Fibroblast of peridontal ligament (primary cell): Measurements from ENCODE around the gene PUM2.

ENCODE experiments used
- DNase-seq: peaks from one replicate; pipeline ENCODE4 v3.0.0-alpha.2; 2010; ENCODE audit errors: extremely low read depth

The PUM2 gene

DNA sequence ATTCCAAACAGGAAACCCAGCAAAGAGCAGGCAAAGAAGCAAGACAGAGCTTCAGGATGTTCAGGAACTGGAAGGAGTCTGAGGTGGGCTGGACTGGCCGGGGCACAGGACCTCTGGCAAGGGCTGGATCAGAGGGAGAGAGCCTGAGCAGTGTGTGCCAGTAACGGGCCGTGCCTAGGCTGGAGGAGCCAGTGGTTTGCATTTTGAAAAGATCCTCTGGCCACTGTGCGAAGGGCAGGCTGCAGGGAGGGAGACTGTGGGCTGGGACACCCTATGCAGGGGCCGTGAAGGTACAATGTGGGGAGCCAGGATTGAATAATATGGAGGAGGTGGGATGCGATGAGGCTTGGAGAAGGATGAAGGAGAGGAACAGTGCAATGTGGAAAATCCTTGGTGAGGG, 119.5 kb downstream of the PUM2 start:
- no peak for DNase-seq

GRCh38 chr2:20230114-20230425, 120.6 kb downstream of the PUM2 start:
- no peak for DNase-seq

DNA sequence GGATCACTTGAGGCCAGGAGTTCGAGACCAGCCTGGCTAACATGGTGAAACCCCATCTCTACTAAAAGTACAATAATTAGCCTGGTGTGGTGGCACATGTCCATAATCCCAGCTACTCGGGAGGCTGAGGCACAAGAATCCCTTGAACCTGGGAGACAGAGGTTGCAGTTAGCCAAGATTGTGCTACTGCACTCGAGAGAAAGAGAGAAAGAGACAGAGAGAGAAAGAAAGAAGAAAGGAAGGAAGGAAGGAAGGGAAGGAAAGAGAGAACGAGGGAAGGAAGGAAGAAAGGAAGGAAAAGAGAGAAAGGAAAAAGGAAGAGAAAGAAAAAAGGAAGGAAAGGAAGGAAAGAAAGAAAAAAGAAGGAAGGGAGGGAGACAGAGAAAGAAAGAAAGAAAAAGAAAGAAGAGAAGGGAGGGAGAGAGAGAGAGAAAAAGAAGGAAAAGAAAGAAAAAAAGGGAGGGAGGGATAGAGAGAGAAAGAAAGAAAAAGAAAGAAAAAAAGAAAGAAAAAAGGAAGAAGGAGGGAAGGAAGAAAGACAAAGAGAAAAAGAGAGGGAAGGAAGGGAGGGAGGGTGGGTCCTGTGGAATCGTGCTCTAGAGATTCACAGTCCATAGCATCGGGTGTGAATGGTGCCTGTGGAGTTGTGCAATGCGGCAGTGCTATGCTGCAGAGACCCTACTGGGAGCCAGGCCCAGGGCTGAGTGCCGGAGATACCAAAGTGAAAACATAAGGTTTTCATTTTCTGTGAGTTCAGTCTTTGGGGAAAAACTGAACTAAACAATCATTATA, 121.1 kb downstream of the PUM2 start:
- peak; percentile 92 for DNase-seq

DNA sequence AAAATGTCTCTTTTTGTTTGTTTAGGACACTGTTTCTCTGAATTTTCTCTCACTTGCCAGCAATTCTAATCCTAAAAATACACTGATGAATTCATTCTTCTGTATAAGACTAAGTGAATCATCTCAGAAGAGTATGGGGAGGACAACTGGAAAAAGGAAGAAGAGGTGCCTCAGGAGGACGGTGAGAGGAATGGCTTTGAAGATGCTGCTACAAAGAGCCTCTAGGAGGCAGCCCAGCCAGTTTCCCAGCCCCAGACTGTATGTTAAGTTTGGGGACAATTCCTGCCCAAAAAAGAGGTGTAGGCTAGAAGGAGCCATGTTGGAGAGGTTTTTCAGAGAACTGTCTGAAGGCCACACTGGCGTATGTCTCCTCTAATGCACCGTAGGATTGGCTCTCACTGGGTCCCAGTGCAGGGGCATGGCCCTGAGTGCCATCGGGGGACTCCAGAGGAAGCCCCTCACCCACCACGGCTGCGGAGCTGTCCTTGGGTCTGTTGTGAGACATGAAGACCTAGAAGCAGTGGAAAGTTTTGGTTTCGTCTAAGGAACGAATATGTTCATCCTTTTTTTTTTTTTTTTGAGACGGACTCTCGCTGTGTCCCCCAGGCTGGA, 122.6 kb downstream of the PUM2 start:
- no peak for DNase-seq

DNA sequence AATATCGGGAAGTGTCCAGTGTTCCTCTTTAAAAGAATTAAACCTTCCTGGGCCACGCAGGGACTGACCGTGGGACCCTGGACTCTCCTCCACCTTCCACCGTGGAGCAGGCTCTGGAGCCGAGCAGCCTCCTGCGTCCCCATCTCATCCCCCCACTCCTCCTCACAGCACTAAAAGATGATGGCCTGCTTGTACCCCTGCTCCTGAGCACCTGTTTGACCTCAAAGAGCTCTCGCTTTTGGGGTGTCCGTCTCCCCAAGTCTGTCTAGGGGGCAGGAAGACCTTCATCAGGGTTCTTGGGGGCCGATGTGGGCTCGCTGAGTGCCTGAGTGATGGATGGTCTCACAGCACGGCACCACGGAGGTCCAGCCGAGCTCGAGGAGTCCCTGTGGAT, 124.5 kb downstream of the PUM2 start:
- no peak for DNase-seq

DNA sequence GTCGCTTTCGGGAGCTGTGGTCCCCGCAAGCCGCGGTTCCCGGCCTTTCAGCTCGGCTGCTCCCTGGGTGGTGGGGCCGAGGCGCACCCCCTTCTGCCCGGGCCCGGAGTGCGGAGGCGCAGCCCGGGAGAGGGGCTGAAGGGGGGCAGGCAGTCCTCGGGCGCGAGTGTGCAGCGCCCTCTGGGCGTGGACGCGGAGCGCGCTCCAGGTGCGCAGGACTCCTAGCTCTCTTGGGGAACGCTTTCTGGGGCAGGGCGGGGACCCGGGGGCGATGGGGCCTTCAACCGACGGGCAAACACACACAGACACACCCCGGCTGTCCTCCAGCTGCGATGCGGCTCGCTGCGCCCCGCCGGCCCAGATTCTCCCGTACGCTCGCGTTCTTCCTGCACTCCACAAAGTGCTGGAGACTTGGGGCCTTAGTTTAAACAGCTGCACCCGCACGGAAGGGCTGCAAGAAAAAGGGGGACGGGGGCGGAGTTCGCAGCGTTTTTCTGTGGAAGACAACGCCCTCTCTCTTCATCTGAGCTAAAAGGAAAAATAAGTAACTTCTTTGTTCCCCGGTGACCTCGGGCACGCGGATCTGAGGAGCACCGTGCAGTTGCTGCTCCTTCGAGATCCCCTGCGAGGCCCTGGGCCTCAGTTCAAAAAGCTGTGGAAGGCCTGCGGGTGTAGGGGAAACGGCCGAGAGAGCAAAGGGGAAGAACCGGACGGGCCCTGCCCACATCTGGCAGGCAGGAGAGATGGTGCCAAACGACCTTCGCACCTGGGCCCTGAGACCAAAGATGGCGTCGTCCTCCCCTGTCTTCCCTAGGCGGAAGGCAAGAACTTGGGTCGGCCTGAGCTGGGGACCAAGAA, 125.1 kb downstream of the PUM2 start:
- peak; percentile 33 for DNase-seq

DNA sequence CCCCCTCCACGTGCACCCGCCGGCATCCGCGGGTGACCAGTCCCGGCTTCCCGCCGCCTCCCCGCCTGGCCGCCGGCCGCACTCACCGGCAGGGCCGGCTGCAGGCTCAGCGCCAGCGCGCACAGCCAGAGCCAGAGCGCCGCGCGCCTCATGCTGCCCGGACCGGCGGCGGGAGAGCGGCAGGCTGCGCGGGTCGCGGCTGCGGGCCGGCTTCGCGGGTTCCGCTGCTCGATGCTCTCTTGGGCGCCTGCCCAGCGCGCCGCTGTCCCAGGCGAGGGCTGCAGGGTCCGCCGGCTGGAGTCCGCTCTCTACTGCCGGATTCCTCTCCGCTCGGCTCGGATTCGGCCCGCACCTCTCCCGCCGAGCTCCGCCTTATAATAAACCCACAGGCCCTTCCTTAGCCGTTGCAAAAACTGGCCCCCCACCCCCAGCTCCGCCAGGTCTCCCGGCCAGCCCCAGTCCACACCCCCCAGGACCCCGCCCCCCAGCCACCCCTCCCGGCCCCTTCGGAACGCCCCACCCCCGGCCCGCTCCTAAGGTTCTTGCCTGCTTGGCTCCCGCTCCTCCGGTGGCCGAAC, 125.8 kb downstream of the PUM2 start, which contains the start of gene SDC1:
Gene SDC1 (minus strand): TSS at position 415 of the 578 bp plus-strand sequence. CDS start 263 bp downstream, at position 152.
- peak; percentile 29 for DNase-seq

DNA sequence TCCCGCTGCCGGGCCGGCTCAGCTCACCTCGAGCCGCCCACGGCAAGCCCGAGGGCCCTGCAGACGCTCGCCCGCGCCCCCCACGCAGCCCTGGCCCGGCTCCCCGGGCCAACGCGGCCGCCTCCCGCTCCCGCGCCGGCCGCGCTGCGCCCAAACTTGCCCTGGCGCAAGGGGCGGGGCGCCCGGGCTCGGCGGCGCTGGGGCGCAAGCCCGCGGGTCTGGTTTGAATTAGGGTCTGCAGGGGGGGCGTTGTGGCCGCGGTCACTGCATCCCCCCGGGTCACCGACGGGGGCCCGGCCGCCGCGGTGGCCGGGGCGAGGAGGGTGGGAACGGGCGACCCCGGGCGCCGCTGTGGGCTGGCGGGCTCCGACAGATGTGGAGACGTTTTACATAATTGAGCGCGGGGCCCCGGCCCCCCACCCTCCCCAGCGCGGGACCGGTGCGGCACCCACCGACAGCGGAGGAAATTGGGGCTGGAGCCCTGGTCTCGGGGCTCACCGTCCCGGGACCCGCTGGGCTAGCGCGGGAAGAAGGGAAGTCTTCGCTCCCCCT, 126.4 kb downstream of the PUM2 start:
- DNase-seq: no peak

- peak; percentile 47 for DNase-seq
Observed at GRCh38 chr2:20223407-20224163, 127.1 kb downstream of the PUM2 start.

DNA sequence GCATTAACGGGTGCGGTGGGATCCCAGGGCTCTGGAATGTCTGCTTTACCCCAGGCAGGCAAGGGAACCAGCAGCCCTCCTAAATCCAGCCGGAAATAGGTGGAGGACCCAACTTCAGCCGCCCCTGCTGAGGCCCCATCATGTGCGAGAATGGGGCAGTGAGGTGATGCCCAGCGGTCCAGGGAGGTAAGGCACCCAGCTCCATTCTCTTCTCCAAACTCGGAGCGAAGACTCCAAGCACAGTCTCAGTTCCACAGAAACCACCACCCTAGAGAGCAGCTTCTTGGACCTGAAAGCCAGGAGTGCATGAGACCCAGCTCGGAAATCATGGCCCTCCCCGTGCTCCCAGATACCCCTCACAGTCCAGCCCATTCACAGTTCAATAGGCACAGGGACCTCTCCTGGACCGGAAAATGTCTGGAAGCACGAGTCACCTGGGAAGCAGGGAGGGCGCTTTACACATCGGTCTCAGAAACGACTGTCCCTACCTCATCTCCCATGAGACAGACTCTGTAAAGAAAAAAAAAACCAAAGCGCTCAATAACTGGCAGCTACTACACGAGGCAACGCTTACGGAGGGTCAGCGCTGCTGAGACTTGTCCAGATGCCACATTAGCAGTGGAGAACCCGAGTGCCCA, 127.8 kb downstream of the PUM2 start:
- DNase-seq: no peak

GRCh38 chr2:20222014-20222768, 128.5 kb downstream of the PUM2 start:
- DNase-seq: no peak

GRCh38 chr2:20221555-20221973, 129.1 kb downstream of the PUM2 start:
- DNase-seq: peak; percentile 60

DNA sequence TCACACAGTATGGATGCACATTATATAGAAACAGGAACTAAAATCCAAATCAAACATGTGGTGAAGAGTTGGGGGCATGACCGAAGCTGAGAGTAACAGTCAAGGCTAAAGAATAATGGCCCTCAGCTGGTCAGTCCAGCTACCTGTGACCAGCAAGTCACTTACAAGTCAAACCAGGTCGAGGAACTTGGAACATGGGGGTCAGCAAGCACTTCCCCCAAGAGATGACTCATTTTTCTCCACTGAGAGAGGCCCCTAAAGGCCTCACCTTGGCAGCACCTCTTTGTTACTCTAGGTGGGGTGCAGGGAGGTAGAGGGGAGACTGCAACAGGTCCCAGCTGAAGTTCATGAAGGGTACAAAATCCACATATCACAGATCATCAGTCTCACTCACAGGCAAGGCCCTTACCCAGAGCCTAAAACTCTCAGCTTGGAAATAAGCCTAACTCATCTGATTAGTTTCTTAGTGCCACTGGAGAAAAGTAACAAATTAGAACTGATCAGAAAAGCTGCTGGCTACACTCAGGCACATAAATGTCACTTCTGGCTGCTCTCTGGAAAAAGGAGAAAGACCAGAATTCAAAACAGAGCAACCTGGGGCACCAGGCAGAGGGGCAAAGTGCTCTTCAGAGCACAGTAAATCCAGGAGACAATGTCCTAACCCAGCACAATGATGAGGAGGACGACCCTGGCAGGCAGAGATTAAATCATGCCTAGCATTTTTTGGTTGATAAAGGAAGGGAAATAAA, 129.7 kb downstream of the PUM2 start:
- no peak for DNase-seq

DNA sequence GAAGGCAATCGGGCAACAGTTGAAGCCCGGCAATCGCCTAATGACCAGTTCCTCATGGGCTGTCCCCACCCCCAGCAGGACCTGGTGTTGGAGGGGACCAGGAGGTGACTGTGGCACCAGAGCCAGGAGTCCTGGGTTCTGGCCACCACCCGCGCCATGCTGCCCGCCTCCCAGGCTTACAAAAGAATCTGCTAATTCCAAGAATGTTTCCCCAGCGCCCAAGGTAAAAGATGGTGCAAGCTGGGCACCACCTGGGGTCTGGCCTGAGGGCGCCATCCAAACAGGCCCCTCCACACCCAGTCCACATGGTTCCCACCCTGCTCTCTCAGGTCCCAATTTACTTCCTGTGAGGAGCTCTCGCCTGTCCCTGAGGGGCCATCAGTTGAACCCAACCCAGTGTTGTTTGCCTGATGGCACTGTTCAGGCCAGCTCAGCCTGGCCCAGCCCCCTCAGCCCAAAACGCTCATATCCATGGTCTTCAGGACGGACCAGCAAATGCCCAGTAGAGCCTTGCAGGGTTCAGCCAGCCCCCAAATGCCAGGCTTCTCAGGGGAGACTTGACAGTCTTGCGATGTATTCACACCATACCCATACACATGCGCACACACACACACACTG, 130.8 kb downstream of the PUM2 start:
- no peak for DNase-seq

- DNase-seq: no peak
Observed at GRCh38 chr2:20218331-20219320, 132.0 kb downstream of the PUM2 start.

- no peak for DNase-seq
Observed at GRCh38 chr2:20217041-20217970, 133.3 kb downstream of the PUM2 start.
